Suprapubic skin (tissue), 4 donors: ENCODE data around the gene CYP26B1. TPM values are rescaled to one million over a fixed set of nuclear protein-coding genes. Genes with fewer than 3 reads are reported as not detected.

Experiments used
- DNase-seq, 2 donors: peaks; one replicate each; pipeline ENCODE4 v3.0.0-alpha.2; 2019; ENCODE audit warnings: low spot score in 2 of 2
- H3K27ac ChIP-seq: fragments of 200-600 bp; sonication (generic); one replicate; pipeline ENCODE4 v1.5.1; 2019
- H3K27me3 ChIP-seq: fragments of 200-600 bp; sonication (generic); one replicate; pipeline ENCODE4 v1.5.1; 2019
- H3K36me3 ChIP-seq: fragments of 200-600 bp; sonication (generic); one replicate; pipeline ENCODE4 v1.5.1; 2019
- H3K4me1 ChIP-seq: fragments of 200-600 bp; sonication (generic); one replicate; pipeline ENCODE4 v1.5.1; 2019
- H3K4me3 ChIP-seq: fragments of 200-600 bp; sonication (generic); one replicate; pipeline ENCODE4 v1.5.1; 2019; ENCODE audit warnings: mild to moderate bottlenecking
- H3K9me3 ChIP-seq: fragments of 200-600 bp; sonication (generic); one replicate; pipeline ENCODE4 v1.5.1; 2019
- EP300 ChIP-seq: sonication (generic); formaldehyde crosslinking; IDR thresholded peaks from one replicate; pipeline ENCODE4 v1.6.1; 2017; ENCODE audit warnings: antibody characterized with exemption
- POLR2A ChIP-seq, 2 donors: fragments of 450-650 bp; IDR thresholded peaks; one replicate each; pipeline ENCODE4 v1.6.1; 2017; ENCODE audit warnings: antibody characterized with exemption in 2 of 2, mild to moderate bottlenecking in 2 of 2, moderate library complexity in 2 of 2
- POLR2AphosphoS5 ChIP-seq, 3 donors: sonication (generic); formaldehyde crosslinking; IDR thresholded peaks; one replicate each; pipeline ENCODE4 v1.6.1; 2017; ENCODE audit warnings: antibody characterized with exemption in 3 of 3
- WGBS: methylation state at CpG from one replicate; pipeline ENCODE4 v1.1.5; 2018; 5-methylcytosine and 5-hydroxymethylcytosine counted together
- total RNA-seq, 4 donors: library from RNA; depleted of rRNA; stranded (reverse); fragments of >200 nt; gene quantifications; one replicate each; pipeline ENCODE4 v1.1.0, GENCODE V29; 2016
- TF ChIP-seq, protein P1 (sequence below), 2 donors: fragments of 200-600 bp in 1 of 2; fragments of 450-650 bp in 1 of 2; sonication (generic) in 1 of 2; IDR thresholded peaks; one replicate each; pipeline ENCODE4 v1.5.1; 2016 to 2019; ENCODE audit warnings: antibody characterized with exemption in 2 of 2, mild to moderate bottlenecking in 1 of 2, moderate library complexity in 1 of 2

The CYP26B1 gene
- total RNA-seq, 4 donors from 2014 or later: 53.3 to 83.3 (median 67.7) TPM

DNA sequence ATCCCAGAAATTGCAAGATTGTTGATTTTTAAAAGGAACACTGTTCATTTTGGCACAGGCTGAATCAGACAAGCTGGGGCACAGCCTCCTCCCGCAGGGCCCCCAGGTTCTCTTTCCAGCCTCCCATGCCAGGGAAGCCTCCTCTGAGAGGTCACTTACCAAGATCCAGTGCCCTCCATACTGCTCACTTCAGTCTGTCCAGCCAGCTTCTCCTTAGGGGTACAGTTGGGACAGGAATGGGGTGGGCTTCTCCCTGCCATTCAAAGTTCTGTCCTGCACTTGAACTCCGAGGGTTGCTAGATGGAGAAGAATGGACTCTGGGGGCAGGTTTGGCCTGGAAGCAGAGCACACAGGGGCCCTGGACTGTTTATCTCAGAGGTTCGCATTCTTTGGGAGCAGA is 7.5 kb upstream of the CYP26B1 start:
- DNase-seq: peak in 1 of 2 donors; percentile 18

DNA sequence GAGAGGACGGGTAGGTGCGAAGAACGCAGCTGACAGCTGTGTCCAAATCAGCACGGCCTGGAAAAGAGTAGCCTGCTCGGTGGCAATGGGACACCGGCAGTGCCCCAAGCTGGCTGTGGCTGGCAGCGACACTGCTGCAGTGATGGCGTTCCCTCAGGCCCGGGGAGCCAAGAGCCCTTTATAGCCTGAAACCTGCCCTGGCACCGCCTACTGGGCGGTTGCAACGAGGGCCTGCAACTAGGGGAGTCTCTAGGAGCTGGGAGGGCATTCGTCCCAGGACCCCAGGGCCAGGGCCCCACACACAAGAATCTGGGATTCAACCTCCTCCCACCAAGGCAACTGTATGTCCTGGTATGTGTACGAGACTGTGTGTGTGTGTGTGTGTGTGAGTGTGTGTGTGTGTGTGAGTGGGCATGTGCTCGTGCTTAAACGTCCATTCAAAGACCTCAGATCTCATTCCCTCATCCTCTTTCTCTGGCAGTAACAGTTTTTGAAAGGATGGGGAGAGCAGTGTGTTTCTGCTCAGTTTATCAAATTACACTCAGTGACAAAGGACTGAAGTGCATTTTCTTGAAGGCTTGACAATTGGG is 6.8 kb upstream of the CYP26B1 start:
- H3K4me3 ChIP-seq: no peak overlapping the region
- no peaks in the 10 kb centered on the region for H3K9me3 ChIP-seq
- no peak overlapping the region for H3K27ac ChIP-seq
- DNase-seq: peak in 1 of 2 donors; percentile 31
- H3K27me3 ChIP-seq: peaks cover 52% of the 10 kb centered on the region
- H3K4me1 ChIP-seq: peaks cover 11% of the 10 kb centered on the region
- TF ChIP-seq POLR2AphosphoS5 (IDR thresholded peaks at IDR 0.05): no peak
- no peak for TF ChIP-seq POLR2A (IDR thresholded peaks at IDR 0.05)
- TF ChIP-seq, protein P1, sequence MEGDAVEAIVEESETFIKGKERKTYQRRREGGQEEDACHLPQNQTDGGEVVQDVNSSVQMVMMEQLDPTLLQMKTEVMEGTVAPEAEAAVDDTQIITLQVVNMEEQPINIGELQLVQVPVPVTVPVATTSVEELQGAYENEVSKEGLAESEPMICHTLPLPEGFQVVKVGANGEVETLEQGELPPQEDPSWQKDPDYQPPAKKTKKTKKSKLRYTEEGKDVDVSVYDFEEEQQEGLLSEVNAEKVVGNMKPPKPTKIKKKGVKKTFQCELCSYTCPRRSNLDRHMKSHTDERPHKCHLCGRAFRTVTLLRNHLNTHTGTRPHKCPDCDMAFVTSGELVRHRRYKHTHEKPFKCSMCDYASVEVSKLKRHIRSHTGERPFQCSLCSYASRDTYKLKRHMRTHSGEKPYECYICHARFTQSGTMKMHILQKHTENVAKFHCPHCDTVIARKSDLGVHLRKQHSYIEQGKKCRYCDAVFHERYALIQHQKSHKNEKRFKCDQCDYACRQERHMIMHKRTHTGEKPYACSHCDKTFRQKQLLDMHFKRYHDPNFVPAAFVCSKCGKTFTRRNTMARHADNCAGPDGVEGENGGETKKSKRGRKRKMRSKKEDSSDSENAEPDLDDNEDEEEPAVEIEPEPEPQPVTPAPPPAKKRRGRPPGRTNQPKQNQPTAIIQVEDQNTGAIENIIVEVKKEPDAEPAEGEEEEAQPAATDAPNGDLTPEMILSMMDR (IDR thresholded peaks at IDR 0.05): no peak
- no peak for TF ChIP-seq EP300
- H3K36me3 ChIP-seq: no peaks in the 10 kb centered on the region
- 80% methylated on average over 13 of the region's 16 CpGs for WGBS

More for the DNA sequence above, 7.5 kb upstream of the CYP26B1 start:
- no peak overlapping the region for H3K27ac ChIP-seq
- 68% methylated on average over 3 of the region's 3 CpGs for WGBS
- H3K27me3 ChIP-seq: peaks cover 47% of the 10 kb centered on the region
- no peaks in the 10 kb centered on the region for H3K36me3 ChIP-seq
- no peak overlapping the region for H3K4me3 ChIP-seq
- TF ChIP-seq POLR2A (IDR thresholded peaks at IDR 0.05) (no peak), POLR2AphosphoS5 (IDR thresholded peaks at IDR 0.05) (no peak), EP300 (no peak)
- no peaks in the 10 kb centered on the region for H3K9me3 ChIP-seq
- H3K4me1 ChIP-seq: peaks cover 4% of the 10 kb centered on the region

DNA sequence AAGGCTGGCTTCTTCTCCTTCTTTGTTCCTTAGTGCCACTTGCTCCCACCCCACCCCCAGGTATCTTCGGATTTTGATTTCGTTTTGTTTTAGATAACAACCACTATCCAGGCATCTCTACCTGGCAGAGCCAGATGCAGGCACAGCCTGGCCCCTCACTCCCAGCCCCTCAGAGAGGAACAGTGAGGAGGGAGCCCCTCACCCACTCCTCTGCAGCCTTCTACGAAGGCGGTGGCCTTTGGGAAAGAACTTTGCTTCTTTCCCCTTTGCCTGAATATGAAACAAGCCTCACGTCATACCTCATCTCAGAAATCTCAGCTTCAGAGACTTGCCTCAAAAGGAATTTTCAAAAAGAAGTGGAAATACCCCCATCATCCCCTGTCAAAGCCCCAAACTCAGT is 6.3 kb upstream of the CYP26B1 start:
- WGBS: 92% methylated on average over 5 of the region's 5 CpGs
- Histone ChIP-seq H3K27ac (no peak overlapping the region), H3K27me3 (peaks cover 57% of the 10 kb centered on the region), H3K4me3 (no peak overlapping the region), H3K4me1 (peaks cover 16% of the 10 kb centered on the region), H3K36me3 (no peaks in the 10 kb centered on the region), H3K9me3 (no peaks in the 10 kb centered on the region)
- DNase-seq: no peak
- TF ChIP-seq, protein P1 (IDR thresholded peaks at IDR 0.05): no peak
- TF ChIP-seq POLR2A (IDR thresholded peaks at IDR 0.05) (no peak), POLR2AphosphoS5 (IDR thresholded peaks at IDR 0.05) (no peak), EP300 (no peak)

DNA sequence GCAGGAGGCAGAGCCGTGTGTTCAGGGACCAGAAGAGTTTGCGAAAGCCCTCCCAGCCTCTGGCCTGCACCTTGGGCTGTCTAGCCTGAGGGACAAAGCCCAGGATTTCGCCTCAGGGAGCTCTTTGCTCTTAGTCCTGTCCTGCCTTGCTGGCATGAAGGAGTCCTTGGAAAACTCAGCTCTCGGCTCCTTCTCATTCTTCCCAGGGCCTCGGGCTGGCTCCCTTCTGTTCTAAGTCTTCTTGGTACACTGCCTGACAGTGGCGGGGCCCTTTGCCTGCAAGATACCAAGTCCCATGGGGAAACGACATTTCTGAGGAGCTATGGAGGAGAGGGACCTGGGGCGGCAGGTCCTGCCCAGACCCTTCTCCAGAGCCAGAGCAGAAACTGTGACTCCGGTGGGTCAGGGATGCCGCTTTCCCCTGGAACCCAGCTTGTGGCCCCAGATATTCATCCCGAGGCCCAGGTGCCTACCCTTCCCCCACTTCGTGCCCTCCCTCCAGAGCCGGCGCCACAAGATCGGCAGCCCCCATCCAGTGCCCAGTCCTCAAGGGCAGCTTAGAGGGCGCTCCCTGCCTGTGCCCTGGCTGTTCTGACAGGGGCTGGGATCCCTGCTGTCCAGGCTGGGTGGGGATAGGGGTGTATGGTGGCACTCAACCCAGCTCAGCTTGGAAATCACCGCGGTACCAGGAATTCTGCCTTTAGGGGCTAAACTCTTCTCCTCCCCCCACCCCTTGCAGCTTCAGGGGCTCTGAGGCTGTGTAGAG is 5.5 kb upstream of the CYP26B1 start:
- Histone ChIP-seq H3K36me3 (no peaks in the 10 kb centered on the region), H3K27me3 (peaks cover 60% of the 10 kb centered on the region), H3K4me1 (peaks cover 21% of the 10 kb centered on the region), H3K9me3 (no peaks in the 10 kb centered on the region), H3K27ac (no peak overlapping the region), H3K4me3 (no peak overlapping the region)
- TF ChIP-seq POLR2AphosphoS5 (IDR thresholded peaks at IDR 0.05): no peak
- TF ChIP-seq, protein P1 (IDR thresholded peaks at IDR 0.05): no peak
- TF ChIP-seq POLR2A (IDR thresholded peaks at IDR 0.05): no peak
- no peak for TF ChIP-seq EP300
- peak; percentile 56 to 68 for DNase-seq
- 80% methylated on average over 18 of the region's 18 CpGs for WGBS

DNA sequence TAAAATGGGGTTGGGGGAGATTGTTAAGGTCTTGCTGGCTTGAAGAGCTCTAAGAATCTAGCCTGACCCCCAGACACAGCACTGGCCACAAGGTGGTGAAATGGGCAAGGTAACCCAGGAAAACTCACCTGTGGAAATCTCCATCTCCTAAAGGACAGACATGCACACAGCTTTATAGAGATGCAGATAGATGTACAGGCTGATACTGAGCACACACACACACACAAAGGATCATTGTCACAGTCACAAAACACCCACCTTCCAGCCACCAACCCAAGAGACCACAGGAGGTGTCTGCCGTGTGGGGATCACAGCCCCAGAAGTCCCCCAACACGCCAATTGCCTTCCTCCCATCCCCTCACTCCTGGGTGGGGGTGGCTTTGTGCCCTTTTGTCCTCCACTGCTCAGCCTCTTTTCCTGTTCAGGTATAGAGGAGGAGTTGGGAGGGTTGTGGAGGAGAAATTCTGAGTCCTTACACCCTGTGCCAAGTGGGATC is 3.2 kb upstream of the CYP26B1 start:
- 79% methylated on average over 2 of the region's 2 CpGs for WGBS
- peaks cover 66% of the 10 kb centered on the region for H3K27me3 ChIP-seq
- TF ChIP-seq POLR2A (IDR thresholded peaks at IDR 0.05): no peak
- no peaks in the 10 kb centered on the region for H3K9me3 ChIP-seq
- peaks cover 44% of the 10 kb centered on the region for H3K4me1 ChIP-seq
- peak in 1 of 2 donors; percentile 26 for DNase-seq
- H3K4me3 ChIP-seq: no peak overlapping the region
- no peaks in the 10 kb centered on the region for H3K36me3 ChIP-seq
- no peak overlapping the region for H3K27ac ChIP-seq

DNA sequence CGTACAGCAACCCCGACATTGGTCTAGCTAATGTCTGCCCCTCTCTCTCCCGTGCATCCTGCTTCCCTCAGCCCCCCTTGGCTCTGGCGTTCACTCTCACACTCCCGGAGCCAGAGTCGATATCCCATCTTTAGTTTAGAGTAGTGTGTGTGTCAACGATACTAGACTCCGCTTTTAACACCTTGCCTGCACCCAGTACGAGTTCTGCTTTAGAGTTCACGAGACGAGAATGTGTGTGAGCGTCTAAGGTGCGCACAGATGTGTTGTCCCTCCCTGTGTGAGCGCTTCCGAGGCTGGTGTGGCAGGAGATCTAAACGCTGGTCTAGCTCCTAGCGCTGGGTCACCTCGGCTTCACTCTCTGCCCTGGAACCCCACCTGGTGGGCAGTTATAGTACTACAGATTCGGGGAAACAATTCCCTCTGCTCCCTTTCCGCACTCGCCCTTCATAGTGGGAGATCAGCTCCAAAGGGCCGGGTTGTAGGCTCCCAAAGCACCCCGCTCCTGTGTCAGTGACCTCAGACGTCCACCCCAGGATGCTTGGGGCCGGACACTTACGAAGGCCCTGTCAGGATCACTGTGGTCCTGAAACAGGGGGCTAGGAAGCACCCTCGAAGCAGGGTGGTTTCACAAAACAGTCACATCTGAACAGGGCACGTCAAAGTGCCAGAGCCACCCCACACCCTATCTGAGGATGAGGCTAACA is 2.6 kb upstream of the CYP26B1 start:
- no peaks in the 10 kb centered on the region for H3K36me3 ChIP-seq
- no peaks in the 10 kb centered on the region for H3K9me3 ChIP-seq
- WGBS: 8% methylated on average over 21 of the region's 28 CpGs

More for the DNA sequence above, 2.6 kb upstream of the CYP26B1 start:
- H3K27me3 ChIP-seq: peaks cover 72% of the 10 kb centered on the region
- H3K4me1 ChIP-seq: peaks cover 50% of the 10 kb centered on the region
- H3K4me3 ChIP-seq: peak overlapping the region; percentile 64
- H3K27ac ChIP-seq: no peak overlapping the region
- TF ChIP-seq, protein P1 (IDR thresholded peaks at IDR 0.05): peak; percentile 76 to 95
- TF ChIP-seq EP300 (no peak), POLR2A (IDR thresholded peaks at IDR 0.05) (no peak)
- DNase-seq: peak; percentile 88 to 90
